Mucosa of descending colon (tissue), 3 donors: ENCODE results near the gene HES7. TPM values are rescaled to one million over a fixed set of nuclear protein-coding genes. Genes with fewer than 3 reads are reported as not detected.
"Not testable (repeated sequence)": the region's sequence is repeated elsewhere in the genome, so short reads cannot be mapped to it uniquely, and the experiment has no call there.

ENCODE experiments used
- ATAC-seq: fragments of 200-7000 bp; cut with Tn5 transposase; one replicate; pipeline ENCODE4 v1.9.1; 2020; ENCODE audit warnings: mild to moderate bottlenecking, moderate library complexity
- DNase-seq, 3 donors: peaks; one replicate each; pipeline ENCODE4 v3.0.0-alpha.2; 2020
- H3K36me3 ChIP-seq: fragments of 200-600 bp; one replicate; pipeline ENCODE4 v1.8.0; 2021; ENCODE audit warnings: low read depth, mild to moderate bottlenecking
- H3K4me1 ChIP-seq: fragments of 200-600 bp; one replicate; pipeline ENCODE4 v1.8.0; 2021; ENCODE audit warnings: low read depth, mild to moderate bottlenecking
- H3K4me3 ChIP-seq: fragments of 200-600 bp; one replicate; pipeline ENCODE4 v1.8.0; 2021; ENCODE audit warnings: mild to moderate bottlenecking
- H3K9me3 ChIP-seq: fragments of 200-600 bp; one replicate; pipeline ENCODE4 v1.8.0; 2021; ENCODE audit warnings: mild to moderate bottlenecking
- intact Hi-C, 2 donors: fragments of 100-400 bp; cut with DNase I in 1 of 2; cut with micrococcal nuclease in 1 of 2; formaldehyde crosslinking; loops; one replicate each; pipeline versions ENCODE4 v1.11.0 to v1.11.1; 2022; cut with DNase I, micrococcal nuclease
- total RNA-seq, 3 donors: library from RNA; stranded (reverse); fragmentation: NEBNext Ultra II Directional in 2 of 3; extraction: Animal tissue kit (Norgen Biotek cat#: 25700) in 2 of 3; gene quantifications; one replicate each; pipeline versions ENCODE4 v1.2.1 to v1.2.4, GENCODE V29; 2021 to 2023
- TF ChIP-seq, protein P1 (sequence below): fragments of 200-600 bp; IDR thresholded peaks from one replicate; pipeline ENCODE4 v1.8.0; 2022; ENCODE audit warnings: antibody characterized with exemption, mild to moderate bottlenecking
- donor health status: DM: no; HTN: no; CAD: no; lungs with moderate emphysema.
- donor health status: DM: no; HTN: no; CAD: no.
- donor health status: DM: no; HTN: yes; CAD: no.

HES7 gene
- total RNA-seq, 3 donors from 2014 or later, result 0.28 TPM; not detected in 2

DNA sequence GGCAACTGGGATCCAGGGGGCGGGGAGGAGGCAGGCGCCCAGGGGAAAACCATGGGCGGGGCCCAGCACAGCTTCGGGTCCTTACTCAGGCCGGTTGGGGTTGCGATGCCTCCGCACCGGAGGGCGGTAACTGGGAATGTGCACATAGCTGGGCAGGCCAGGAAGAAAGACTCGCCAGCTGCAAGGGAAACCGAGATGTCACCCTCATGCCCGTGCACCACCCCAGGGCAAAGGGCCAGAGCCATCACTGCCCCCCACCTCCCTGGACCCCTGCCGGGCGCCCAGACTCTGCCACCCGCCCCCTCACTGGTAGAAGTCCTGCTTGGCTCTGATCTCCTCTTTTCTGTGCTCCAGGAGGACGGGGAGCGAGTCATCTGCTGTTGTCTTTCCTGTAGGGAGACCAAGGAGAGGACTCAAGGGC is 43.1 kb downstream of the HES7 start:
- Histone ChIP-seq H3K4me1 (peaks cover 8% of the 10 kb centered on the region), H3K36me3 (no peaks in the 10 kb centered on the region), H3K9me3 (no peaks in the 10 kb centered on the region), H3K4me3 (no peak overlapping the region)
- DNase-seq (peak in 1 of 3 donors; percentile 37), ATAC-seq (no peak)
- TF ChIP-seq, protein P1, sequence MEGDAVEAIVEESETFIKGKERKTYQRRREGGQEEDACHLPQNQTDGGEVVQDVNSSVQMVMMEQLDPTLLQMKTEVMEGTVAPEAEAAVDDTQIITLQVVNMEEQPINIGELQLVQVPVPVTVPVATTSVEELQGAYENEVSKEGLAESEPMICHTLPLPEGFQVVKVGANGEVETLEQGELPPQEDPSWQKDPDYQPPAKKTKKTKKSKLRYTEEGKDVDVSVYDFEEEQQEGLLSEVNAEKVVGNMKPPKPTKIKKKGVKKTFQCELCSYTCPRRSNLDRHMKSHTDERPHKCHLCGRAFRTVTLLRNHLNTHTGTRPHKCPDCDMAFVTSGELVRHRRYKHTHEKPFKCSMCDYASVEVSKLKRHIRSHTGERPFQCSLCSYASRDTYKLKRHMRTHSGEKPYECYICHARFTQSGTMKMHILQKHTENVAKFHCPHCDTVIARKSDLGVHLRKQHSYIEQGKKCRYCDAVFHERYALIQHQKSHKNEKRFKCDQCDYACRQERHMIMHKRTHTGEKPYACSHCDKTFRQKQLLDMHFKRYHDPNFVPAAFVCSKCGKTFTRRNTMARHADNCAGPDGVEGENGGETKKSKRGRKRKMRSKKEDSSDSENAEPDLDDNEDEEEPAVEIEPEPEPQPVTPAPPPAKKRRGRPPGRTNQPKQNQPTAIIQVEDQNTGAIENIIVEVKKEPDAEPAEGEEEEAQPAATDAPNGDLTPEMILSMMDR, result no peak
- intact Hi-C loops, result loop anchor here in 1 of 2 donors (10.0 kb wide), 1 partner anchor 224 kb away; no protein-coding TSS in a partner anchor

DNA sequence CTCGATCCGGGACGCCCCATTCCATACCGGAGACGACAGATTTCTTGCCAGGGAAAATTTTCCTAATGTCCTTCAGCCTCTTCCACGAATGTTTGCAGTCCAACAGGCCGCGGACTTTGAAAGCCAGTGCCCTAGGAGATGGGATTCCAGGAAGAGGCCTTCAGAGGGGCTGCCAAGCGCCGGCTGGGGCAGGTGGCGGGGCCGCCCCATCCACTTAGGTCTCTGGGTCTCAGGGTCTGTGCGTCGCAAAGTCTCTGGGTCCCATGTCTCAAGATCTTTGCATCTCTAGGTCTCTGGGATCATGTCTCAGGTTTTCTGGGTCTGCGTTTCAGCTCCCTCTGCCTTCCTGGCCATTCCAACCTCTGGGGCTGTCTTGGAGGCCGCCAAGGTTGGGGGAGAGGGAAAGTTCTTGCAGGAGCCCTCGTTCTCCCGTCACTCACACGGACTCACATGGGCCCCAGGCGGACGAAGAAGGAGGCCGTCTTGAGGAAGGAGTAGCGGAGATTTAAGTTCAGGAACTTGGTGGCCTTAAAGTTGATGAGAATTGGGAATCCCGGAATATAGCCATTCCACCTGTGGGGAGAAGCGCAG is 43.6 kb downstream of the HES7 start:
- Histone ChIP-seq H3K4me1 (peaks cover 8% of the 10 kb centered on the region), H3K4me3 (no peak overlapping the region), H3K36me3 (no peaks in the 10 kb centered on the region), H3K9me3 (no peaks in the 10 kb centered on the region)
- intact Hi-C loops, result loop anchor here in 1 of 2 donors (10.0 kb wide), 1 partner anchor 224 kb away; no protein-coding TSS in a partner anchor
- ATAC-seq, result no peak
- DNase-seq, result no peak
- TF ChIP-seq, protein P1, result no peak

DNA sequence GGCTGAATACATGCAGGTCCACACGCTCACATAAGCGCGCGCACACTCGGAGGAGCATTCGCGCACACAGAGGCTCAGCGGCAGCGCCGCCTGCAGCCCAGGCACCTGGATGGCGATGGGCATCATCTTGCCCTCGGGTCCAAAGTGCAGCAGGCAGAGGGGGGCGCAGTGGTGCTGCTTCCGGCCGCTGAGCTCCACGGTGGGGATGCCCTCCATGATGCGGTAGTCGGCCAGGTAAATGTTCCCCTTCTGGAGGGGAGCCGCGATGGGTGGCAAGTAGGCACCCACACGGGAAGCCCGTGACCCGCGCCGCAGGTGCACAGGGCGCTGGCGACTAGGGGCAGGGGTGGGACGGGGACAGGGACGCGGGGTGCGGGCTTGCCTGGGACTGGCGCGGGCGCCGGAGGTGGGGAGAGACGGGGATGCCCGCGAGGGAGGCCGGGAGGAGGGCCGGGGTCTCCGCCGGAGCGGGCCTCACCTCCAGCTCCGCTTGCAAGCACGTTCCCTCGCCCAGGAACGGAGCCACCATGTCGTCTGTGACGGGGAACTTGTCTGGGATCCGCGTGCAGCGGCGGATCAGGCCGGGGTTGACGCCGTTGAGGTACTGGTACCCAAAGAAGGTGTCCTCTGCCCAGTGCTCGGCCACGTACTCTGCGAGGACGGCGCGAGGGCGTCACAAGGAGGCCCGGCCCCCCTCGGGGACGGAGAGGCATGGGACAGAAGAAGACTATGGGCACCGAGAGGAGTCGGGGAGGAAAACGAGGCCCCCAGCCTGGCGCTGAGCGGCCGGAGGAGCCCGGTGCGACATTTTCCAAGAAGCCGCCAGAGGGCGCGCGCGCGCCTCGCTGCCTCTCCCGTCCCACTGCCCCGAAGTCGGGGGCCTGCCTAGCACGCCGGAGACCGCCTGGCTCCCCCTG is 44.4 kb downstream of the HES7 start:
- Histone ChIP-seq H3K4me1 (peaks cover 8% of the 10 kb centered on the region), H3K4me3 (no peak overlapping the region), H3K36me3 (no peaks in the 10 kb centered on the region), H3K9me3 (no peaks in the 10 kb centered on the region)
- TF ChIP-seq, protein P1, result peak; percentile 86
- ATAC-seq (peak; percentile 89), DNase-seq (peak; percentile 79 to 84 (median 81))
- intact Hi-C loops, result loop anchor here in 1 of 2 donors (10.0 kb wide), 1 partner anchor 225 kb away; no protein-coding TSS in a partner anchor

DNA sequence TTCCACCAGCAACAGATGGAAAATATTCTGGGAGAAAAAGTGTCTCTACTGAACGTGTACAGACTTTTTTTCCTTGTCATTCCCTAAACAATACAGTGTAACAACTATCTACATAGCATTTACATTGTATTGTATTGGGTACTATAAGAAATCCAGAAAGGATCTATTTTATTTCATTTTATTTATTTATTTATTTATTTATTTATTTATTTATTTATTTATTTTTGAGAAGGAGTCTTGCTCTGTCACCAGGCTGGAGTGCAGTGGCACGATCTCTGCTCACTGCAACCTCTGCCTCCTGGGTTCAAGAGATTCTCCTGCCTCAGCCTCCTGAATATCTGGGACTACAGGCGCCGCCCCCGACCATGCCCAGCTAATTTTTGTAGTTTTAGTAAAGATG is 46.0 kb downstream of the HES7 start:
- ATAC-seq, H3K4me3 ChIP-seq, H3K9me3 ChIP-seq, intact Hi-C loops, DNase-seq, H3K36me3 ChIP-seq: not testable (repeated sequence)
- H3K4me1 ChIP-seq, result peaks cover 15% of the 10 kb centered on the region

DNA sequence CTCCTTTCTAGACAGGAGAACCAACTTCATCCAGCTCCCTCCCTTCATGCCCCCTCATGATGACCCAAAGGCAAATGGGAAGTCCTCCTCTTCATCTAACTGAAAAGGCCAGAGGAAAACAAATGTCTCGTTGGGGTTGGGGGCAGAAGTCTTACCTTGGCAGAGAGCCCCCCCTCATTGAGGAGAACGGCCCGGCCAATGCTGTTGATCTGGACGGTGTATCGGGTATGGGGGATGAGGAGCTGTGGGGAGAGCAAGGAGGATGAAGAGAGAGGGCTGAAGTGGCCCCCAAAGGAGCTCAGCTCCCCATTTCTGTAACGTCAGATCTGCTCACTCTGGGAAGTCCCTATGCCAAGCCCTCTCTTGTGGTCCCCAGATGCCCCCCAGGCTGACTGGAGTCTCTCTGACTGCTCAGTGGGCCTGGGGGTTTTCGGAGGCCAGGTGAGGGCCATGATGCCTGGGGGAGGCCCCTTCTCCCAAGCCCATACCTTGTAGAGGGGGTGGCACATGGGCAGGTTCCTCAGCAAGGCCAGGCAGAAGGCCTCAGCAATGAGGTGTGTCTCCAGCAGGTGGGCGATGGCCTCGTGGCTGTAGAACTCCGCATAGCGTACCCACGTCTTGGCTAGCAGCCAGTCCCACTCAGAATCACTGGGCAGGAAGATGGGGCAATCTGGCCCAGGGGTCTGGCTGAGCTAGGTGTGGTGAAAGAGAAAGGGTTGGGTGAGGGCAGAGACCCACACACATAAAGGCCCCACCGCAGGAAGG is 47.2 kb downstream of the HES7 start:
- Histone ChIP-seq H3K36me3 (no peaks in the 10 kb centered on the region), H3K4me1 (peaks cover 18% of the 10 kb centered on the region), H3K9me3 (no peaks in the 10 kb centered on the region), H3K4me3 (no peak overlapping the region)
- DNase-seq, result no peak
- TF ChIP-seq, protein P1, result no peak
- no peak for ATAC-seq
- intact Hi-C loops, result no loop called here
